Hypothalamus (tissue), 51 donors: ENCODE results near the gene CACNA1B.

ENCODE experiments used
- DNase-seq, 51 donors: peaks; one replicate each; lab custom pipeline; 2025; lab: John Stamatoyannopoulos, UW

The CACNA1B gene

GRCh38 chr9:137956688-137957385 is 79.3 kb downstream of the CACNA1B start:
- no peak for DNase-seq

GRCh38 chr9:137959641-137960411 is 82.2 kb downstream of the CACNA1B start:
- no peak for DNase-seq

- DNase-seq, result no peak
Observed at GRCh38 chr9:137960496-137960895, 82.9 kb downstream of the CACNA1B start.

GRCh38 chr9:137963525-137963924 is 85.9 kb downstream of the CACNA1B start:
- DNase-seq, result no peak

GRCh38 chr9:137965177-137965795 is 87.7 kb downstream of the CACNA1B start:
- DNase-seq, result no peak

- no peak for DNase-seq
Observed at GRCh38 chr9:137967280-137967953, 89.8 kb downstream of the CACNA1B start.

- DNase-seq, result no peak
Observed at GRCh38 chr9:137968235-137968634, 90.7 kb downstream of the CACNA1B start.

- DNase-seq, result no peak
Observed at GRCh38 chr9:137969008-137969407, 91.4 kb downstream of the CACNA1B start.

- no peak for DNase-seq
Observed at GRCh38 chr9:137969685-137970084, 92.1 kb downstream of the CACNA1B start.

GRCh38 chr9:137970098-137970497 is 92.5 kb downstream of the CACNA1B start:
- no peak for DNase-seq

- no peak for DNase-seq
Observed at GRCh38 chr9:137970686-137971476, 93.3 kb downstream of the CACNA1B start.

- no peak for DNase-seq
Observed at GRCh38 chr9:137971477-137972138, 94.0 kb downstream of the CACNA1B start.

GRCh38 chr9:137972355-137972987 is 94.9 kb downstream of the CACNA1B start:
- no peak for DNase-seq

GRCh38 chr9:137972988-137973470 is 95.4 kb downstream of the CACNA1B start:
- DNase-seq, result no peak

- no peak for DNase-seq
Observed at GRCh38 chr9:137973829-137974416, 96.3 kb downstream of the CACNA1B start.

- DNase-seq, result no peak
Observed at GRCh38 chr9:137974746-137975526, 97.4 kb downstream of the CACNA1B start.

GRCh38 chr9:137975527-137975913 is 97.9 kb downstream of the CACNA1B start:
- DNase-seq, result no peak
